GM18907 (cell line): ENCODE data around the gene IFTAP.

Experiments used
- ATAC-seq: cut with Tn5 transposase; IDR thresholded peaks from one replicate; pipeline ENCODE4 v1.9.1; 2021; ENCODE audit warnings: mild to moderate bottlenecking, moderate library complexity; ENCODE audit not compliant: unreplicated experiment

IFTAP gene

DNA sequence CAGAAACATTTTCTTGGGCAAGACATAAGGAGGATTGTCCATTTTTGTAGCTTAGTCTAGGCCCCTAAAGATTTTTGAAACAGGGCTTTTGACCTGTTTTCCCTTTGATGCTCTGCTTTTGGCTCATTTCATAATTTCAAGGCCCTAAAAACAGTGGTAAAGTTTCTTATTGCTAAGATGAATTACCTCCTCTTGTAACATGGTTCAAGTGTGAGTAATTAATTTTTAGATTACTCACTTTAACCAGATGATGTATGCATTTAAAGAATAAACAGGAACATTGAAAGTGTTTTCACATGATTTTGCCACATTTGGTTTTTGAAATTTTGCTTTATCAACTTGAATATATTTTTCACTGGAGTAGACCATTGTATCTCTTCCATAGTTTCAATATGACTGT lies 2.6 kb downstream of the IFTAP start:
- no peak for ATAC-seq

DNA sequence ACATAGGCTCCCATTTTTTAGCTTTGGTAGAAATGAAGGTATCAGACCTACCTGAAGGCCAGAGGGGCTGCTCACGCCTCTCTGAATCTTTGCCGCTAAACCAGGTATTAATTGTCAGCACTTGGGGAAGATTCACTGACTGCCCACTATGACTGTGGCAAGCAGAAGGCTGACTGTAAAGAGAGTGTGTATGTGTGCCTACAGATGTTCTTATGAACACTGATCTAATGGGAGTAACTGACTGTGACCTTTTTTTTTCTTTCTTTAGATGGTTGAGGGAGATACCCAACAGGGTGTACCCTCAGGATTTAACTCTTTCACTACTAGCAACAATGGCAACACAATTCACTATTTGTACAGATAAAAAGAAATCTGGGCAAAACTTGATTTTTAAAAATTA lies 3.7 kb downstream of the IFTAP start, which contains the start of gene RAG2:
Gene RAG2 (minus strand): TSS at position 186 of the 400 bp plus-strand sequence. CDS start 4,068 bp downstream, outside the sequence.
- no peak for ATAC-seq

DNA sequence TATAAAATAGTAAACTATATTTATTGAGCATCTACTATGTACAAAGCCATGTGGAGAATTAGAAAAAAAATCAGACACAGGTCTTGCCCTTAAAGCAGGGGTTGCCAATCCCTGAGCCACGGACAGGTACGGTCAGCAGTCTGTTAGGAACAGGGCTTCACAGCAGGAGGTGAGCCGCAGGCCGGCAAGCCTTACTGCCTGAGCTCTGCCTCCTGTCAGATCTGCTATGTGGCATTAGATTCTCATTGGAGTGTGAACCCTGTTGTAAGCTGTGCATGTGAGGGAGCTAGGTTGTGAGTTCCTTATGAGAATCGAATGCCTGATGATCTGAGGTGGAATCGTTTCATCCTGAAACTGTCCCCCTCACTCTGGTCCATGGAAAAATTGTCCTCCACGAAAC lies 5.9 kb downstream of the IFTAP start:
- ATAC-seq: no peak

DNA sequence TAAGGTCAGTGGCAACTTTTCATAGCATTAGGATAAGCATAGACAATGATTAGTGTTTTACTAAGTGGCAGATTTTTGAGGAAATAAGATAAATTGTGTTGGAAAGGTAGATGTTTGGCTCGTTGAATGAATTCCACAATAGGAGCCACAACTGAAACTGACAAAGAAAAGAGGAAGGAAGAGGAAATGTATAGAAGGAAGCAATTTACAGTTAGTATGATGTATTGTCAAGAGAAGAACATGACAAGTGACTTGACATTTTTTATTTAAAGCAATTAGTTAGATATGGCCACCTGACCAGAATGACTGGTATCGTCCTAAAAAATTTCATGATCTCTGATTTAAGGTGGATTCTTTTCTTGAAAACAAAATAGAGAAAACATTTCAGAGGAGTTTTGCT lies 6.9 kb downstream of the IFTAP start:
- no peak for ATAC-seq

DNA sequence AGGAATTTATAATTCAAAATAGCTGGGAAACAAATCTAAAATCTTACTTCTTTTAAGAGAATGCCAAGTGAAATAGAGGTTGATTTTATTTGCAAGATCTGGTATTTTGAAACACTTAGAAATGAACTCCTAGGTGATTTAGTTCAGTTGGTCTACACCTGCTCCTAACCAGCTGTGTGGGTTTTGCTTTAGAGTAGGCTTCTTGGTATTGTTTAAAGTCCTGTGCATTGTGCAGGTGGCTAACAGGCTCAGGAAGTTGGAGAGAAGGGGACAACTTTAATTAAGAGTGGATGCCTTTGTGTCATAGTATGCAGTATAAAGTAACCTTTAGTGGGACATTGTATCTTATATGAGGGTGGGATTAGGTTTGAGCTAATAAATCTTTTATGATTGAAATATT lies 7.8 kb downstream of the IFTAP start:
- ATAC-seq: no peak

DNA sequence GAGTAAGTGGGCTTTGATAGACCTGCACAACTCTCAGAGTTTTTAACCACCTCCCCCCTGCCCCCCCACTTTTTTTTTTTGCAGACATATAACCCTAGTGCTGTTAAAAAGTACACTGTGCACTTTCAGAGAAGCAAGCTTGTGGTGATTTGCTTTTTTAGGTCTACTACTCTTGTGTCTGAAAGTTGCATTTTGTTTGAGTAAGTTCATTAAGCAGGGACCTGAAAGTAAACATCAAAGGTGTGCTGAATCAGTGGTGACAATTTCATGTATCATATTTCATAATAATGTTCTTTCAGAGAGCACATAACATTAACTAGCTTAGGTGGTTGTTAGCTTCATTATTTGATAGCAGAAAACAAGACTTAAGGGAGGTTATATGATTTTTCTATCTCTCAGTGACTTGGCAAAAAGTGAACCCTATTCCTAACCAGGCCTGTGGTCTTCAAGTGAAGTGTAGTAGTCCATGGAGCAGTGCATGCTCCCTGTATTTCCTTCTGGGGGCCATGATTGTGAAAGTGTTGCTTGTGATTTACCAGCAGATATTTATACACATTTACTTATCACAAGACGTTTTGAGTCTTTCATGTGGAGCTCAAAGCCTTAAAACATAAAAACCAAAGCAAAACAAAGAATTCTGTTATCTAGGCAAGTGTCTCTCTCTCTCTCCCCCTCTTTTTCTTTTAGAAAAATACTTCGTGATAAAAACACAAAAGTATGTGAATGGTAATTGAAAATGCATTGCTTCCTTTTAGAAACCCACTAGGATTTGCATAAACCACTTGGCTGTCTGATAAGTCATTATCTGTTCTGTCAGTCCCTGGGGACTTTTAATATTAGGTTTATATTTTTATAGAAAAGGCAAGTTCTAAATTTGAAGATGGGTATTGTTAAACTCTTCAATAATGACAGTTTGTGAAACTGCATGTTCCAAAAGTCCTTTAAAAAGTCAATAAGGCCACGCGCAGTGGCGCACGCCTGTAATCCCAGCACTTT lies 11.2 kb downstream of the IFTAP start:
- ATAC-seq: peak; percentile 82

DNA sequence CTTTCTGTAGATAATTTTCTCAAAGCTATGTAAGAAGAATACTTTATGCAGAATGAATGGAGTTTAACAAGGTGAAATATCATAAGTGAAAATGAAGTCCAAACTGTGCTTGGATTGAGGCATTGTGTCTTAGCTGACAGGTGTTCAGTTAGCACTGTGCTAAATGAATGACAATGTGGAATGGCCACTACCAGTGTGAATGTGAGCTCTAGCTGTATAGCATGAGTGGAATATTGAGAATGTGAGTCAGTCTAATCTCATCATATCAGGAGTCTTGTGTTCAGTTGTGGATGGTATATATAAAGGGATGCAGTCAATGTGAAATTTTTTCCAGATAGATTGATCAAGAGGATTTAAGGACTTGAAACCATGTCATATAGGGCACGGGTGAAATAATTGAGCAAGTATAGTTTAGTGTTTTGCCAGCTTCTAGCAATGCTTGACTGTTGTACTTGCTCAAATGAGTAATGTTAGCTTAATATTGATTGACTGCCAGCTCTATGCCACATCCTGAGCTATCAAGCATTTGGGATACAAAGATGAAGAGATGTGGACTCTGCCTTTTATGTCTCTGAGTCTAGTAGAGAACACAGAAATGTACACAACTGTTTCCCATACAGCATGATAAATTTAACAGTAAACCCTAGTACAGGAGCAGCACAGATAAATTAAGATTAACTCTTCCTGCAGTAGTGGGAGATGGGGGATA lies 14.3 kb downstream of the IFTAP start:
- no peak for ATAC-seq

DNA sequence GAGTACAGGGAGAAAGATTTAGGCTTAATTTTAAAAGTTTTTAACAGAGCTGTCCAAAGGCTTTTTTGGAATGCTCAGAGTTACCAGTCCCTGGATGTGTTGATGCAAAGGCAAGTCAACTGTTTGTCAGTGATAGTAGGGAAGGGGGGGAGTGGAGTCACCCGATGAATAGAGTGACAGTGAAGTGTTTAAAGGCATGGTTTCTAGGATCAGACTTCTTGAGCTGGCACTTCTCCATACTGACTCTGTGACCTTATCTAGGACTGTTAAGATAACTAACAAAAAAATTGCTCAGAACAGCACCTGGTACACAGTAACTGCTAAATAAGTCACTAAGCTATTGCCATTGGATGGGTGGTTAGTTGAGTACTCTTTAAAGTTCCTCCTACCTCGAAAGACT lies 15.1 kb downstream of the IFTAP start:
- ATAC-seq: no peak

DNA sequence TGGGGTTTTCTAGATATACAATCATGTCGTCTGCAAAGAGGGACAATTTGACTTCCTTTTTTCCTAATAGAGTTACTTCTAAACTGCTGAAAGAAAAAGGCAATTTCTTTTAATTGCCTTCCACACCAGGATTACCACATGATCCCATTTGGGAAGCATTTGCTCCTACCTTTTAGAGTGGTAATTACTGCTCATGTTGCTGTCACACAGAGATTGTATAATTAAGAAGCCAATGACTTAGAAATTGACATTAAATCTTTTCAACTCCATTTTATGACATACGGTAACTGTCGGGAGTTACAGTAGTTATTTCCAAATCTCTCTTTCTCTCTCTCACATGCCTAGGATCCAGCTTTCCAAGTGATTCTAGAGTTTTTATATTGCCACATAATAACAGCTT lies 21.5 kb downstream of the IFTAP start:
- no peak for ATAC-seq

DNA sequence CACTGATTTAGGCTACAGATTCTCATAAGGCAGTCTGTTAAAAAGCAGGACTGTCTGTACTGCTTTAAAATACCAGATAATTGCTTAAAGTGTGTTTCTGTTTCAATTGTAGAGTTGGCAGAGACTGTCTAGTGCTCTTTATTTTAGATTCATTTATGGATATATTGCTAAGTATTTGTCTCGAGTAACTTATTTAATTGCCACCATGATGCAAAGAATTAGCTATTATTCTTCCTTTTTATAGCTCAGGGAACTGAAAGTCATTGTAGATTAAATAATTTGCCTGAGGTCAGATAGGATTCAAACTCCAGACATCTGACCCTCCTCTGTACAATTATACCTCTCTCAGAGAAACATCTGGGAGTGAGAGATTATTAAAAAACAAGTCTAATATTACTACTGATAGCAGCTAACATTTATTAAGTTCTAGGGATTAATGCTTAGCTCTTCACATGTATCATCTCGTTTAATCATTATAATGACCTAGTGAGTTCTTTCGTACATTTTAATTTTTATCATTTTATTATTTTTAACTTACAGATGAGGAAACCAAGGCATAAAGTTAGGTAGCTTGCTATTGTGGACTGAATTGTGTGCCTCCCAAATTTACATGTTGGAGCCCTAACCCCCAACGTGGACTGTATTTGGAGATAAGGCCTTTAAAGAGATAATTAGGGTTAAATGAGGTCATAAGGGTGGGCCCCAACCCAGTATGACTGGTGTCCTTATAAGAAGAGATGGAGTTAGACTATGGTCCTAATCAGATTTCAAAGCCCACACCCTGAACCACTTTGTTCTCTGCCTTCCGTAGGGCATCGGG lies 23.5 kb downstream of the IFTAP start:
- no peak for ATAC-seq

DNA sequence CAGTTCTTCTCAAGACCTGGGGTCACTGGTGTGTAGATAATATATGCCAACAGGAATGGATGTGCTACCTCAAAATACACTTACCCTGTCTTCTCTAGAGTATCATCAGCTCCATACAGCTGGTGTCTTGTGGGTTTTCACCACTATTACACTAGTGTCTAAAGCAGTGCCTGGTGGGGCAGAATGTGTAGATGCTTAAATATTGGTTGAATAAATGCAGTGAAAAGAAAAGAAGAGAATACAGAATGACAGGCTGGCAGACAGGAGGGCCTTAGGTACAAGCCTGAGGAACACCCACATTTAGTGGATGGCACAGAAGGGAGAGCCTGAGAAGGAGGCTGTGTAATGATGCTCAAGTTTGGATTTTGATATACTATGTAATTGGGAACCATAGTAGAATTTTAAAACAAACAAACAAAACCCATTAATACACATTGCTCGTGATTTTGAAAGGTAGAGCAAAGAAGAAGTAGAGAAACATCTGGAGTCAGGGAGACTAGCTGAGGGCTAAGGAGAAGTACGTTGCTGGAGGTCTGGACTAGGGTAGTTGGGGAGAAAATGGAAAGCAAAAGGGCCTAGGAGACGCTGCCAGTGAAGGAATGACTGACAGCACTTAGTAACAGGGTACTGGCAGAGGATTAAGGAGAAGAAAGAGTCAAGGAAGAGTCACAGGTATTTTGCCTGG lies 24.2 kb downstream of the IFTAP start:
- no peak for ATAC-seq

DNA sequence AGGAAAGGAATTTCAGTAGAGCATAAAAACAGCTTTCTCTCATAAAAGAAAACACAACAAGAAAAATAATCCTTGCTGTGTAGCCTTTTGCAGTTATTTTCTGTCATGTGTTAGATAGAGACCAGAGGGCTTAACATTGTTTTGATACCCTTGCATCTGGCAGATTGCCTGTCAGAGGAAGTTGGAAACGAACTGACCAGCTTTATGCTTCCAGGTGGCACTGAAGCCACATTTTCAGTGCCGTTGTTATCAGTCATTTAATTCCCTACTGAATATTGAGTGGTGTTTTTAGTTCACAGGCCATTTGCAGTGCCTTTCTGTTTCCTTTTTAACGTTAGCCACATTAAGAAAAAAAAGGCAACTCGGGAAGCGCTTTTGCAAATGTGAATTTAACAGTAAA lies 25.2 kb downstream of the IFTAP start:
- no peak for ATAC-seq

DNA sequence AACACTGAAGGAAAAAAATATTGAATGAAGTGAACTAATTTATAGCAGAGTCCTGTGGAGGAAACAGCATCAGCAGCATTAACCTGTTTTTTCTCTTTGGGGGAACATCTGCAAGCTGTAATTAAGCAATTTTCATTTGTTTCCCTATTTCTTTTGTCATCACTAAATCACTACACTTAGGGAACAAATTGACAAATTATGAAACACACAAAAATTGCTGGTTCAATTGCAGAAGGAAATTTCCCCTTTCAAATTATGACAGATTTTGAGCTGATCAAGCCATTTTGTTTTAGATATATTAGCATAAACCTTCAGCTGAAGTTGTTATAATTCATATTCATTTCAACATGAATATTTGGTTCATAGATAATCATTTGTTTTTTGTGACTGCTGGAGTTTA lies 25.9 kb downstream of the IFTAP start:
- ATAC-seq: no peak

DNA sequence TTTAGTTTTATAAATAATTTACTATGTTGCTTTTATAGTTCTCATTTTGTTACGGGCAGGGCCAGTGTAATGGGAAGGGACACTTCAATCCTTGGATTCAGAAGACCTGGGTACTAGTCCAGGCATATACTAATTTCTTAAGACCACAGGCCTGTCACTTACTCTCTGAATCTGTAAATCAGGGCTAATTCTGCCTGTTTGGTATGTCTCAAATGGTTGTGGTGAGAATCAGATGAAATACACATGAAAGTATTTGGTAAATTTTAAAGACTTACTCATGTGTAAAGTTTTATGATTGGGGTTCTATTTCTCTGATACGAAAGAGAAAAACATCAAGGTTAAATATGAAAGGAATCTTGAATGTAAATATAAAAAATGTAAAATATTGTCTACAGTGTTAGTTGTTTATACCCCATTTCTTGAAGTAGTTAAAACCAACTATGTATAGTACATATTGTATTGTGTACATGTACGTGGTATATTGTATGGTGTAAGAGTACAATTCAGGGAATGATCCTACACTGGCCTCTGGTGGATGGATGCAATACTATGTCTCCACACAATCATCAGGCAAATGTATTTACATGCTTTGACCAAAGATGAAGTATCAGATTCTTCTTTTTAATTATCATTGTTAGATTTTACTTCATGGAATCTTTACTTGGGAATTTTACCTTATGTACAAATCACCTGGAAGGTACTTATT lies 28.3 kb downstream of the IFTAP start:
- peak; percentile 77 for ATAC-seq

DNA sequence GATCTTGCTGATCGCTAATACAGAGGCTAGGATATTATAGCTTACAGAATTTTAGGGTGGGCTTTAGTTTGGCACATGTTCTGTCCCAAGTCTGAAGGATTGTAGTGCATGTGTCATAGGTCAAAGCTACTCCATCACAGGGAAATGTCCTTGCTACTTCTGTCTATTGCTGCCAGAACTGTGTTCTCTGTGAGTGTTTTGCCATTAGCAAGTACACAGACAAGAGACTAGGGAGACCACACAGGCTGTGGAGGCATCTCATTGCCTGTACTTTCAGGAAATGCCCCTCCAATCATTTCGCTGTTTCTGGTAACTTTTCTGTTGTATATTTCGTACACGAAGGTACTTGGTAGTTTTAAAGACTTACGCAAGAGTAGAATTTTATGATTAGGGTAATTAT lies 29.2 kb downstream of the IFTAP start:
- no peak for ATAC-seq

DNA sequence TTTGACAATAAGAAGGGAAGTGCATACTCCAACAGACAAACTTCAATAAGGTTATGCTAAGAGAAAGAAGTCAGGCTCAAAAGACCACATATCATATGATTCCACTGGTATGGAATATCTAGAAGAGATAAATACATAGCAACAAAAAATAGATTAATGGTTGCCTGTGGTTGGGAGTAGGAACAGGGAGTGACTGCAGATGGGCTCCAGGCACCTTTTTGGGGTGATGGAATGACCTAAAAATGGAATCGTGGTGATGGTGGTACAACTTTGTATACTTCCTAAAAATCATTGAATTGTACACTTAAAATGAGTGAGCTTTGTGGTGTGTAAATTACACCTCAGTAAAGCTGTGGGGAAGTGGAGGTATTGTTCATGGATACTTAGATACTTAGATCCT lies 32.7 kb downstream of the IFTAP start:
- ATAC-seq: no peak

DNA sequence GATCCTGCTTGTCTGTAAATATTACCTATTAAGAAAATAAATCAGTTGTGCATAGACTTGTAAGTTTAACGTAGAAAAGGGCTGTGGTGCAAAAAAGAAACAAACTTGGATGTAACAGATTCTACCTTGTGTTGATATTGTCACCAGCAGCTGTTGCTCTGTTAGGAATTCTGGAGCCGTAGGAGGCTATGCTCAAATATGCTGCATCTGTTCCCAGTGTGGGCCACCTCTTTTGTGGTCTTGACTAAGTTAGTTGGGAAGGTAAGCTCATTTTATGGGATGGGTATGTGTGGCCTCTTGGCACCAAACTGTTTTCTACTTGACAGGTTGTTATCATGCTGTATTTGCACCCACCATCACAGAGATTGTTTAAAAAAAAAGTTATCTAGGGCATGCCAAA lies 33.2 kb downstream of the IFTAP start:
- ATAC-seq: no peak

DNA sequence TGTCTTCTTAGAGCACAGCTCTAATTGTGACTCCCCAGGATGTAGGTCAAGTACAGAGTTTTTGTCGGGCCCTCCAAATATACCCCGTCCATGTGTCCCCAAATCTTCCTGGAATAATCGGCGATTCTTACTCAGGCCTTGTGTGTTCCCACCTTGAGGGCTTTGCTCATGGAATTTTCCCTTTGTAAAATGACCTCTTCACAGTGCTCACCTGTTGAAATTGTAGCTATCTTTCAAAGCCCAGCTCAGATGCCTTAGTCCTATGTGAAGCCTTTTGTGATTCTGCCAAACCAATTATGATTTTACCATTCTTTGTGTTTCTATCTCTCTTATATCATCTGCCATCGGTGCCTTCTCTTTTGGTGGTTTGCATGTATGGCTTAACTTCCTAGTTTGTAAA lies 33.8 kb downstream of the IFTAP start:
- no peak for ATAC-seq

DNA sequence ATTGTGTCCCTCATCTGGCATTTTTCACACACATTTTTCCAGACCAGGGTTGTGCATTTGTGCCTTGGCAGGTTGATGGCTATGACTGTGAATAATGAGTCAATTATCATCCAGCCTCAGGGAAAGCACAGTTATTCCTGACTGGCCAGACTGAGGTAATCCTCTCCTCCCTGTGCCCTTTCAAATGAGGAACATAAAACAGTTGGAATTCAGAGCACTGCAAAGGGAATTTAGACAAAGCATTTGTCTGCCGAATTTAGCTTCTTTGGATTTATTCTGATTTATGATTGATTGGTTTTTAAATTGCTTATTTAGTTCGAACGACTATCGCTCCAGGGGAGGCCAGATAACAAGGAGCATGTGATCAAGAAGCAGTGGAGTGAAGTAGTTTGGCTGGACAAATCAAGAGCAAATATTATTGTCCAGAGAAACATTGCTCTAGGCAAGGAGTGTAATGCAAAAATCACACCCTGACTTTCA lies 34.5 kb downstream of the IFTAP start:
- ATAC-seq: no peak

DNA sequence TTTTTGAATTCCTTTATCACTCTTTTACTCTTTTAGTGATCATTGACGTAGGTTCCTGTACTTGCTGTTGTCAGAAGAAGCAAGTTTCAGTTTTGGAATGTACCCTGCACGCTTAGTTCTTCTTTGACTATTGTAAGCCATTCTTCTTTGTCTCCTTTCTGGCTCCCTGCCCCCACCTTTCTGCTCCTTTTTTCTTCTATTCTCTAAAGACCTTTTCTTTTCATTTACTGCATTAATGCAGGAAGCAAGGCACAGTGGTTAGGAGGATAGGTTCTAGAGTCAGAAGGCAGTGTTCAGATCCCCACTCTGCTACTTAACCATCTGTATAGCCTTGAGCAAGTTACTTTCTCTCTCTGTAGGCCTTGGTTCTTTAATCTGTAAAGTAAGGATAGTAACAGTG lies 37.5 kb downstream of the IFTAP start:
- peak; percentile 79 for ATAC-seq
